Spleen (tissue), 11 donors: ENCODE data around the gene PLCB1. TPM values are rescaled to one million over a fixed set of nuclear protein-coding genes. Genes with fewer than 3 reads are reported as not detected.

Experiments used
- DNase-seq: peaks from one replicate; pipeline ENCODE4 v3.0.0-alpha.2; 2020
- H3K27ac ChIP-seq, 8 donors: fragments of 200-600 bp; sonication (generic) in 7 of 8; 1 replicate in 4 of 8; 2 replicates in 4 of 8; pipeline versions ENCODE4 v1.5.0 to v1.8.0; 2016 to 2021; ENCODE audit warnings: inconsistent platforms in 4 of 8, mild to moderate bottlenecking in 4 of 8, moderate library complexity in 1 of 8
- H3K27me3 ChIP-seq, 7 donors: fragments of 200-600 bp; sonication (generic) in 6 of 7; replicated peaks in 1 of 7; 1 replicate in 4 of 7; 2 replicates in 3 of 7; pipeline versions ENCODE4 v1.5.0 to v1.8.0; 2016 to 2021; ENCODE audit warnings: inconsistent platforms in 3 of 7, mild to moderate bottlenecking in 1 of 7
- H3K36me3 ChIP-seq, 6 donors: fragments of 200-600 bp; sonication (generic) in 5 of 6; 1 replicate in 4 of 6; 2 replicates in 2 of 6; pipeline versions ENCODE4 v1.5.0 to v1.8.0; 2016 to 2021; ENCODE audit warnings: inconsistent platforms in 2 of 6
- H3K4me1 ChIP-seq, 6 donors: fragments of 200-600 bp; sonication (generic) in 5 of 6; 1 replicate in 3 of 6; 2 replicates in 3 of 6; pipeline versions ENCODE4 v1.5.0 to v1.8.0; 2016 to 2021; ENCODE audit warnings: inconsistent platforms in 3 of 6
- H3K4me3 ChIP-seq, 8 donors: fragments of 200-600 bp; sonication (generic) in 7 of 8; 1 replicate in 4 of 8; 2 replicates in 4 of 8; pipeline versions ENCODE4 v1.5.0 to v1.8.0; 2016 to 2021; ENCODE audit warnings: inconsistent platforms in 4 of 8, mild to moderate bottlenecking in 4 of 8, moderate library complexity in 2 of 8
- H3K9me3 ChIP-seq, 8 donors: fragments of 200-600 bp; sonication (generic) in 7 of 8; 1 replicate in 4 of 8; 2 replicates in 4 of 8; pipeline versions ENCODE4 v1.5.0 to v1.8.0; 2016 to 2021; ENCODE audit warnings: inconsistent platforms in 4 of 8
- POLR2A ChIP-seq, 3 donors: fragments of 450-650 bp; IDR thresholded peaks; one replicate each; pipeline ENCODE4 v1.5.1; 2017; ENCODE audit warnings: antibody characterized with exemption in 3 of 3, mild to moderate bottlenecking in 1 of 3
- POLR2AphosphoS5 ChIP-seq, 3 donors: sonication (generic); formaldehyde crosslinking; IDR thresholded peaks; one replicate each; pipeline ENCODE4 v1.5.1; 2017; ENCODE audit warnings: antibody characterized with exemption in 3 of 3
- WGBS, 5 donors: extraction: QIAGEN DNeasy Blood & Tissue Kit in 3 of 5; methylation state at CpG; one replicate each; pipeline versions ENCODE4 v1.1.5 to v1.1.7; 2013 to 2018; 5-methylcytosine and 5-hydroxymethylcytosine counted together
- intact Hi-C: fragments of 100-400 bp; cut with DNase I; formaldehyde crosslinking; loops from one replicate; pipeline ENCODE4 v1.15.0; 2023; ENCODE audit warnings: low total_unique reads
- polyA plus RNA-seq, 3 donors: library from polyadenylated mRNA; stranded (reverse); fragments of 200-250 nt; gene quantifications; one replicate each; pipeline ENCODE4 v1.2.1, GENCODE V29; 2013
- total RNA-seq, 7 donors: library from RNA; depleted of rRNA in 3 of 7; stranded (reverse); fragments of >200 nt in 3 of 7; fragmentation: NEBNext Ultra II Directional in 4 of 7; extraction: Animal tissue kit (Norgen Biotek cat#: 25700) in 4 of 7; gene quantifications; one replicate each; pipeline versions ENCODE4 v1.1.0 to v1.2.1, GENCODE V29; 2016 to 2021
- TF ChIP-seq, protein P1 (sequence below), 11 experiments: fragments of 200-600 bp in 7 of 11; fragments of 450-650 bp in 4 of 11; sonication (generic) in 4 of 11; IDR thresholded peaks in 8 of 11; conservative IDR thresholded peaks in 3 of 11; 1 replicate in 7 of 11; 2 replicates in 4 of 11; pipeline versions ENCODE4 v1.4.0 to v1.8.0; 2016 to 2021; ENCODE audit warnings: antibody characterized with exemption in 11 of 11, inconsistent platforms in 4 of 11, mild to moderate bottlenecking in 1 of 11
- donor health status: healthy with polysubstance abuse.
- donor health status: DM: no; HTN: no; CAD: no; lungs with moderate emphysema.
- donor health status: DM: no; HTN: no; CAD: no.
- donor health status: Bipolar disorder and iron deficiency.
- donor health status: healthy.
- donor health status: DM: no; HTN: no; CAD: no.
- donor health status: DM: yes; HTN: yes; CAD: no.

Gene PLCB1
- total and polyA plus RNA-seq, 10 donors: 1.0 to 33.7 (median 16.2) TPM

- TF ChIP-seq POLR2AphosphoS5 (IDR thresholded peaks at IDR 0.05) (no peak), POLR2A (IDR thresholded peaks at IDR 0.05) (no peak)
- TF ChIP-seq, protein P1, sequence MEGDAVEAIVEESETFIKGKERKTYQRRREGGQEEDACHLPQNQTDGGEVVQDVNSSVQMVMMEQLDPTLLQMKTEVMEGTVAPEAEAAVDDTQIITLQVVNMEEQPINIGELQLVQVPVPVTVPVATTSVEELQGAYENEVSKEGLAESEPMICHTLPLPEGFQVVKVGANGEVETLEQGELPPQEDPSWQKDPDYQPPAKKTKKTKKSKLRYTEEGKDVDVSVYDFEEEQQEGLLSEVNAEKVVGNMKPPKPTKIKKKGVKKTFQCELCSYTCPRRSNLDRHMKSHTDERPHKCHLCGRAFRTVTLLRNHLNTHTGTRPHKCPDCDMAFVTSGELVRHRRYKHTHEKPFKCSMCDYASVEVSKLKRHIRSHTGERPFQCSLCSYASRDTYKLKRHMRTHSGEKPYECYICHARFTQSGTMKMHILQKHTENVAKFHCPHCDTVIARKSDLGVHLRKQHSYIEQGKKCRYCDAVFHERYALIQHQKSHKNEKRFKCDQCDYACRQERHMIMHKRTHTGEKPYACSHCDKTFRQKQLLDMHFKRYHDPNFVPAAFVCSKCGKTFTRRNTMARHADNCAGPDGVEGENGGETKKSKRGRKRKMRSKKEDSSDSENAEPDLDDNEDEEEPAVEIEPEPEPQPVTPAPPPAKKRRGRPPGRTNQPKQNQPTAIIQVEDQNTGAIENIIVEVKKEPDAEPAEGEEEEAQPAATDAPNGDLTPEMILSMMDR (IDR thresholded peaks at IDR 0.05 in 8 of 11, conservative IDR thresholded peaks at IDR 0.05 in 3 of 11): no peak
- Histone ChIP-seq H3K9me3 (no peaks in the 10 kb centered on the region), H3K27ac (no peak overlapping the region), H3K4me3 (no peak overlapping the region), H3K36me3 (no peaks in the 10 kb centered on the region), H3K27me3 (no peaks in the 10 kb centered on the region), H3K4me1 (peaks cover 0 to 22% (median 2%) of the 10 kb centered on the region in 6 donors)
- no peak for DNase-seq
- intact Hi-C loops: no loop called here
- WGBS, 5 donors: 47 to 84% (median 71%) methylated on average over 3 of the region's 3 CpGs
Measured at GRCh38 chr20:8330319-8330784, 198.3 kb downstream of the PLCB1 start.

DNA sequence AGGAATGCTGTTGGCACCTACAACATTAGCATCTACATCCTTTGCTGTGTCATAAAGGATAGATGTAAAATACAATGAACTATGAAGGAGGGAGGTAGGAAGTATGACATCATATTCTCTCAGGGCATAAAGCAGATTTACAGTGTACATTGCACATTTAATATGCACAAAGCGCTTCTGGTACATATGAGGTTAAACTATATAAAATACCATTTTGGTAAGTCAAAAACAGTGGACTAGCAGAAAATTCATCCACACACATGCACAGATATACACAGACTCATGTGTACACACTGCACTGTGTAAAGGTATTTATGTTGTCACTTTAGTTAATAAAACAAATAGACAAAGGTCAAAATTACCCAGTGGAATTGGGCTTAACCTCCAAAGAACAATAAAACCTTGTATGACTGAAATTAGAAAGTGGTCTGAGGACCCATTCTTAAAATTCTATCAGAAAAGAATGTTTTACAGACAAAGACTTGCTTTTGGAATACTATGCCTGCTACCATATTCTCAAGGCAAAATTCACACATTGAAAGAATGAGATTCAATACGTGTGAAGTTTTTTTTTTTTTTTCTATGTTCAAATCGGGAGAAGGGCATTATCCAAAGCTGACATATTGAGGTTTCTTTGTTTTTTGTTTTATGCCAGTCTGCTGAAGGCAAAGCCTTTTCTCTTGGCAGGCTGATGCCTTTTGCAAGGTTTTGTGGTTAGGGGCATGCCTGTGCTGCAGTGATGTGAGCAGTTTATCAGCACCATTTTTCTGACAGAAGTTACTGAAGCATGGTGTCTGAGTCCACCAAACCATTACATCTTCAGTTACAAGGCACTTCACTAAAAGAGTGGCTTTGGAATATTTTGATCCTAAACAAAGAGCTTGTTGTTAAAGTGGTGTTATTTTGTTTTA, 199.0 kb downstream of the PLCB1 start:
- TF ChIP-seq POLR2A (IDR thresholded peaks at IDR 0.05): no peak
- TF ChIP-seq, protein P1 (IDR thresholded peaks at IDR 0.05 in 8 of 11, conservative IDR thresholded peaks at IDR 0.05 in 3 of 11): no peak
- TF ChIP-seq POLR2AphosphoS5 (IDR thresholded peaks at IDR 0.05): no peak
- Histone ChIP-seq H3K27me3 (no peaks in the 10 kb centered on the region), H3K36me3 (no peaks in the 10 kb centered on the region), H3K9me3 (no peaks in the 10 kb centered on the region), H3K4me3 (no peak overlapping the region), H3K4me1 (peaks cover 0 to 22% (median 2%) of the 10 kb centered on the region in 6 donors), H3K27ac (no peak overlapping the region)
- DNase-seq: no peak
- whole genome bisulfite sequencing, 5 donors: 51 to 62% (median 60%) methylated on average over 3 of the region's 3 CpGs
- intact Hi-C loops: no loop called here

DNA sequence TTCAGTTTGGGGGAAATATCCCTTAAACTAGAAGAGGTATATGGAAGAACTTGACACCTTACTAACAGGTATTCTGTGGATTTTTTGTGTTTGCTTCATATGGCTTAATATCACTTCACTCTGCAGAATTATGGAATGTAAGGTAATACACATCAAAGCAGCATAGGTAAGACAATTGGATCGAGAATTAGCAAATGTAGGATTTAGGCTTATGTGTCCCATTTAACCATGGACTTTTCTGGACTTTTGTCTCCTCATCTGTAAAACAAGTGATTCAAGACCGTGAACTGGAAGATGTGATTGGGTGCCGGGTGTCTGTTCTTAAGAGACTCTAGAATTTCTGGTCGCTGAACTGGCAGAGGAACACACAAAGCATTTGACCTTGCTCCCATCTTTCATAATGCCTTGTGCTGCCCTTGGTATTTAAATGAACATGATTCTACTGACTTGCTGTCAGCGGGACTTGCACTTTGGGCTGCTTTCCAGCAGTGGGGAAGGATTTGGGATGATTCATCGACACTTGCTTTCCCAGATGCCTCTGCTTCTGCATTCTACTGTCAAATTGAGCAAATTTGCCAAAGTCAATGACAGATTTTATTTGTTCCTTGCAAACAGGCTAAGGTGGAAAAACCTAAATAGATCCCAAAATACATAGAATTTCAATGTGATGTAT, 199.8 kb downstream of the PLCB1 start:
- 60 to 70% (median 69%) methylated on average over 6 of the region's 6 CpGs for WGBS, 5 donors

More for the DNA sequence above, 199.8 kb downstream of the PLCB1 start:
- Histone ChIP-seq H3K9me3 (no peaks in the 10 kb centered on the region), H3K36me3 (no peaks in the 10 kb centered on the region), H3K27me3 (no peaks in the 10 kb centered on the region), H3K4me1 (peaks cover 0 to 22% (median 2%) of the 10 kb centered on the region in 6 donors), H3K27ac (no peak overlapping the region), H3K4me3 (no peak overlapping the region)
- intact Hi-C loops: no loop called here
- TF ChIP-seq POLR2A (IDR thresholded peaks at IDR 0.05): no peak
- TF ChIP-seq, protein P1 (IDR thresholded peaks at IDR 0.05 in 8 of 11, conservative IDR thresholded peaks at IDR 0.05 in 3 of 11): no peak
- peak in 1 of 3 donors; percentile 37 for TF ChIP-seq POLR2AphosphoS5 (IDR thresholded peaks at IDR 0.05)
- no peak for DNase-seq
